CD1c-positive myeloid dendritic cell (primary cell): ENCODE measurements around the gene SRRT.
"Not testable (repeated sequence)": the region's sequence is repeated elsewhere in the genome, so short reads cannot be mapped to it uniquely, and the experiment has no call there.

Experiments
- DNase-seq: peaks from one replicate; pipeline ENCODE4 v3.0.0-alpha.2; 2016; ENCODE audit errors: extremely low spot score

SRRT gene

GRCh38 chr7:100874577-100875355, at the start of gene SRRT:
TSS of gene SRRT (plus strand) at chr7:100875103. CDS start at chr7:100875591, 488 bp downstream.
- peak; percentile 99 for DNase-seq

GRCh38 chr7:100825215-100825671, 49.7 kb upstream of the SRRT start:
- no peak for DNase-seq

GRCh38 chr7:100825751-100826513, 49.0 kb upstream of the SRRT start:
- no peak for DNase-seq

GRCh38 chr7:100826514-100827329, 48.2 kb upstream of the SRRT start:
- DNase-seq = no peak

GRCh38 chr7:100827330-100828226, 47.3 kb upstream of the SRRT start, which contains the start of gene EPHB4:
TSS of gene EPHB4 (minus strand) at chr7:100827523. CDS start at chr7:100827030, 493 bp downstream.
- DNase-seq = peak; percentile 9

GRCh38 chr7:100829150-100829716, 45.7 kb upstream of the SRRT start:
- DNase-seq = no peak

- no peak for DNase-seq
Measured at GRCh38 chr7:100830396-100830795, 44.5 kb upstream of the SRRT start.

GRCh38 chr7:100832281-100832633, 42.6 kb upstream of the SRRT start:
- DNase-seq = no peak

- no peak for DNase-seq
Measured at GRCh38 chr7:100835903-100836811, 38.7 kb upstream of the SRRT start.

- no peak for DNase-seq
Measured at GRCh38 chr7:100836812-100837098, 38.1 kb upstream of the SRRT start.

- DNase-seq = peak; percentile 79
Measured at GRCh38 chr7:100837099-100837836, 37.6 kb upstream of the SRRT start.

- no peak for DNase-seq
Measured at GRCh38 chr7:100839361-100839760, 35.5 kb upstream of the SRRT start.

- no peak for DNase-seq
Measured at GRCh38 chr7:100840470-100841100, 34.3 kb upstream of the SRRT start.

GRCh38 chr7:100847360-100847759, 27.5 kb upstream of the SRRT start:
- no peak for DNase-seq

GRCh38 chr7:100852048-100852872, 22.6 kb upstream of the SRRT start, which contains the start of gene SLC12A9:
TSS of gene SLC12A9 (plus strand) at chr7:100852713. CDS start at chr7:100854198, 1,485 bp downstream.
- peak; percentile 94 for DNase-seq

- DNase-seq = no peak
Measured at GRCh38 chr7:100854146-100854895, 20.6 kb upstream of the SRRT start.

GRCh38 chr7:100854899-100855298, 20.0 kb upstream of the SRRT start:
- DNase-seq = not testable (repeated sequence)
